Activated B cell treated with CpG ODN at 0.5 μM for 24 hours (primary cell): Measurements from ENCODE around the gene SYTL5. TPM values are rescaled to one million over a fixed set of nuclear protein-coding genes. Genes with fewer than 3 reads are reported as not detected.

Source experiments
- ATAC-seq: fragments of 200-7000 bp; cut with Tn5 transposase; one replicate; pipeline ENCODE4 v1.10.0; 2021; ENCODE audit warnings: low read depth, mild to moderate bottlenecking, moderate library complexity
- CTCF ChIA-PET: fragments of 350-600 bp; sonication (Branson Sonifier 250); formaldehyde crosslinking; loops from one replicate; lab custom pipeline; 2021; ENCODE audit warnings: antibody characterized with exemption; lab: Charles Lee
- POLR2A ChIA-PET: fragments of 350-600 bp; sonication (Branson Sonifier 250); formaldehyde crosslinking; loops from one replicate; lab custom pipeline; 2021; ENCODE audit warnings: antibody characterized with exemption; lab: Charles Lee
- DNase-seq: peaks from one replicate; pipeline ENCODE4 v3.0.0; 2022
- H3K27ac Mint-ChIP-seq: one replicate; pipeline ENCODE4 v1.8.0; 2020; ENCODE audit warnings: mixed read lengths
- H3K27me3 Mint-ChIP-seq: one replicate; pipeline ENCODE4 v1.8.0; 2021; ENCODE audit warnings: mixed read lengths
- H3K36me3 Mint-ChIP-seq: one replicate; pipeline ENCODE4 v1.8.0; 2021; ENCODE audit warnings: low read depth, mixed read lengths
- H3K4me1 Mint-ChIP-seq: one replicate; pipeline ENCODE4 v1.8.0; 2021; ENCODE audit warnings: mixed read lengths
- H3K4me3 Mint-ChIP-seq: one replicate; pipeline ENCODE4 v1.8.0; 2020; ENCODE audit warnings: mild to moderate bottlenecking, mixed read lengths
- H3K9me3 Mint-ChIP-seq: one replicate; pipeline ENCODE4 v1.8.0; 2020; ENCODE audit warnings: mixed read lengths
- intact Hi-C: fragments of 100-400 bp; cut with micrococcal nuclease; formaldehyde crosslinking; loops from one replicate; pipeline ENCODE4 v1.15.1; 2024
- total RNA-seq: library from RNA; stranded (reverse); gene quantifications from 2 replicates; pipeline ENCODE4 v1.2.3, GENCODE V29; 2022
- TF ChIP-seq, protein P1 (sequence below): fragments of 200-600 bp; IDR thresholded peaks from one replicate; pipeline ENCODE4 v1.8.0; 2022; ENCODE audit warnings: antibody characterized with exemption, mild to moderate bottlenecking

The SYTL5 gene
- total RNA-seq, 1 donor from 2014 or later = not detected

DNA sequence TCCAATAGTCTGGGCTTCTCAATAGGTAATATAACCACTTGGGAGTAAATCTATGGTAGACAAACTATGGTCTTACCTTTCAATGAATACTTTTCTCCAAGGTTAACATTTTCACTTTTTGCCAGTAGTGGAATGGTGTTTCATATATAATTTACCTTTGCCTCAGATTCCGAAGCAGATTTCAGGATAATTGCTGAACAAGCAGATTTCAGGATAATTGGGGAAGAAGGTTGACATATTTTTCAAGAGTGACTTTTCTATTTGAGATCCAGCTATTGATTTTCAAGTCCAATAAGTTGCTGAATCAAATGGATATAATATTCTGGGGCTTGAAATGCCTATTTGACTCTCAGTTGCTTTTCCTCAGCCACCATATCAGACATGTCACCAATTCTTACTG is 63.6 kb downstream of the SYTL5 start:
- H3K27ac Mint-ChIP-seq = no peak overlapping the region
- intact Hi-C loops = no loop called here

DNA sequence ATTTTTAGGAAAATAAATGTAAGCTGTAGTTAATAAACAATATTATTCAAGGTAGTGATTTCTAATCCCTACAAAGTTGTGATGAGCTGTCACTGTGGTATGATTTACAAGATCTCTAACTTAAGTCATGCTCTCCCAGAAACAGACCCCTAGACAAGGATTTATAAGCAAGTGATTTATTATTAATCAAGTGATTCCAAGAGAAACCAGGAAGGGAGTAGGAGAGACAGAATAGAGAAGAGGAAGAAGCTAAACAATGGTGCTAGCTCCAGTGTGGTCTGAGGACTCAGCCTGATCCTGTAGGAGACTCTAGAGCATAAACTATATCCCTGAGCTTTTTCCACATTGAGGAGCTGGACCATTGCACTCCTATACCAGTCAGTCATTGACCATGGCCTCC is 73.1 kb downstream of the SYTL5 start:
- Mint-ChIP-seq H3K9me3 (no peaks in the 10 kb centered on the region), H3K27ac (no peak overlapping the region), H3K36me3 (no peaks in the 10 kb centered on the region), H3K27me3 (no peaks in the 10 kb centered on the region), H3K4me3 (no peak overlapping the region), H3K4me1 (no peaks in the 10 kb centered on the region)
- no peak for DNase-seq
- TF ChIP-seq, protein P1, sequence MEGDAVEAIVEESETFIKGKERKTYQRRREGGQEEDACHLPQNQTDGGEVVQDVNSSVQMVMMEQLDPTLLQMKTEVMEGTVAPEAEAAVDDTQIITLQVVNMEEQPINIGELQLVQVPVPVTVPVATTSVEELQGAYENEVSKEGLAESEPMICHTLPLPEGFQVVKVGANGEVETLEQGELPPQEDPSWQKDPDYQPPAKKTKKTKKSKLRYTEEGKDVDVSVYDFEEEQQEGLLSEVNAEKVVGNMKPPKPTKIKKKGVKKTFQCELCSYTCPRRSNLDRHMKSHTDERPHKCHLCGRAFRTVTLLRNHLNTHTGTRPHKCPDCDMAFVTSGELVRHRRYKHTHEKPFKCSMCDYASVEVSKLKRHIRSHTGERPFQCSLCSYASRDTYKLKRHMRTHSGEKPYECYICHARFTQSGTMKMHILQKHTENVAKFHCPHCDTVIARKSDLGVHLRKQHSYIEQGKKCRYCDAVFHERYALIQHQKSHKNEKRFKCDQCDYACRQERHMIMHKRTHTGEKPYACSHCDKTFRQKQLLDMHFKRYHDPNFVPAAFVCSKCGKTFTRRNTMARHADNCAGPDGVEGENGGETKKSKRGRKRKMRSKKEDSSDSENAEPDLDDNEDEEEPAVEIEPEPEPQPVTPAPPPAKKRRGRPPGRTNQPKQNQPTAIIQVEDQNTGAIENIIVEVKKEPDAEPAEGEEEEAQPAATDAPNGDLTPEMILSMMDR = no peak
- ATAC-seq = no peak
- CTCF ChIA-PET = no interaction called here
- intact Hi-C loops = no loop called here
- POLR2A ChIA-PET = no interaction called here

More for the DNA sequence above, 63.6 kb downstream of the SYTL5 start:
- ChIA-PET POLR2A (no interaction called here), CTCF (no interaction called here)
- H3K9me3 Mint-ChIP-seq = no peaks in the 10 kb centered on the region
- no peak overlapping the region for H3K4me3 Mint-ChIP-seq
- ATAC-seq = no peak
- TF ChIP-seq, protein P1 = no peak
- no peak for DNase-seq
- no peaks in the 10 kb centered on the region for H3K27me3 Mint-ChIP-seq
- no peaks in the 10 kb centered on the region for H3K36me3 Mint-ChIP-seq
- no peaks in the 10 kb centered on the region for H3K4me1 Mint-ChIP-seq

DNA sequence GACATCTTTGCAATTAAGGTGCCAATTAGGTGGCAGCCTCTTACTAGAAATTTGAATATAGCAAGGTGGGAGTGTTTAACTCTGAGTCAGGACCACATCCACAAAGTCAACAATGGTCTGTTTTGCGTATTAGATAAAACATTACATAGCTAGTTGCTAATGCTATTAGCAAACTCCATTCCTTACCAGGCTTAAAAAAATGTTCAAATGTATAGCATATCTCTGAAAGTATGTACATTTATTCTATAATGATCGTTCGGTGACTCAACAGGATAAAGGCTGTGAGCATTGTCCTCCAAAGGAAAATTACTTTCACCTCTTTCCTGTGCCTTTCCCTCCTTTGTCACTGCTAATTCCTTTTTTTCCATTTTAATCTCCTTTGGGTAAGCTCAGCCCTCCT is 74.5 kb downstream of the SYTL5 start:
- ATAC-seq = no peak
- Mint-ChIP-seq H3K9me3 (no peaks in the 10 kb centered on the region), H3K36me3 (no peaks in the 10 kb centered on the region), H3K27ac (no peak overlapping the region), H3K4me3 (no peak overlapping the region), H3K4me1 (no peaks in the 10 kb centered on the region), H3K27me3 (no peaks in the 10 kb centered on the region)
- DNase-seq = no peak
- intact Hi-C loops = no loop called here
- CTCF ChIA-PET = no interaction called here
- TF ChIP-seq, protein P1 = no peak
- POLR2A ChIA-PET = no interaction called here

DNA sequence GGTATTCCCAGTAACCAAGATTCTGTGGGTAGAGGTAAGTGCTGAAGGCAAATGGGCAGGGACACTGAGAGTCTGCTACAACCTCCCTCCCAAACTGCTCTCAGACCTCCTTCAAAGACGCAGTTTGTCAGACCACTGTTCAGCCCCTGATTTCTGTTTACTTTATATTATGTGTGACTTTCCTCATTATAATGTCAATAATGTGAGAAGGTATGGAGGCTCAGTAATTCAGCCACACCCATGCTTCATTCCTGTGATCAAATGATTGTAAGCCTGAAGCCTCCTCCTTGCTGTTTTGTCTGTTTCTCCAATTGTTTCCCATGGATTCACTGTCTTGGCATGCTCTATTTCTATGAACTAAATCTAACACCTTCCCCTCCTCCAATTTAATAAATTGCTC is 75.6 kb downstream of the SYTL5 start:
- POLR2A ChIA-PET = no interaction called here
- Mint-ChIP-seq H3K9me3 (no peaks in the 10 kb centered on the region), H3K36me3 (no peaks in the 10 kb centered on the region), H3K27me3 (no peaks in the 10 kb centered on the region), H3K4me3 (no peak overlapping the region), H3K27ac (no peak overlapping the region), H3K4me1 (no peaks in the 10 kb centered on the region)
- no peak for DNase-seq
- no peak for ATAC-seq
- CTCF ChIA-PET = no interaction called here
- intact Hi-C loops = no loop called here
- TF ChIP-seq, protein P1 = no peak

- Mint-ChIP-seq H3K4me1 (no peaks in the 10 kb centered on the region), H3K4me3 (no peak overlapping the region), H3K27ac (no peak overlapping the region), H3K36me3 (no peaks in the 10 kb centered on the region), H3K9me3 (no peaks in the 10 kb centered on the region), H3K27me3 (no peaks in the 10 kb centered on the region)
- ChIA-PET POLR2A (no interaction called here), CTCF (no interaction called here)
- ATAC-seq (no peak), DNase-seq (no peak)
- intact Hi-C loops = no loop called here
- TF ChIP-seq, protein P1 = no peak
Observed at GRCh38 chrX:38082309-38082708, 76.0 kb downstream of the SYTL5 start.
